Keratinocyte (primary cell): ENCODE measurements around the gene IFT22. TPM values are rescaled to one million over a fixed set of nuclear protein-coding genes. Genes with fewer than 3 reads are reported as not detected.

ENCODE experiments used
- DNase-seq: peaks from one replicate; pipeline ENCODE4 v3.0.0-alpha.2; 2011; ENCODE audit warnings: low read depth, missing footprints, low spot score
- FAIRE-seq: peaks from 2 replicates; lab custom pipeline; 2011; peaks lifted over from hg19 to GRCh38; lab: Jason Lieb, UNC
- H2AFZ ChIP-seq: 2 replicates; pipeline ENCODE4 v1.6.0; 2012; ENCODE audit warnings: low read length, control low read depth, inconsistent platforms; ENCODE audit not compliant: control insufficient read depth
- H3K27ac ChIP-seq: 2 replicates; pipeline ENCODE4 v1.5.1; 2011; ENCODE audit warnings: low read length; ENCODE audit not compliant: control insufficient read depth, insufficient read depth
- H3K27me3 ChIP-seq: 3 replicates; pipeline ENCODE4 v1.6.0; 2011; ENCODE audit warnings: low read length; ENCODE audit not compliant: control insufficient read depth, insufficient read depth; ENCODE audit errors: extremely low read depth
- H3K36me3 ChIP-seq, 2 experiments: 2 replicates in 1 of 2; 3 replicates in 1 of 2; pipeline ENCODE4 v1.5.1; 2011; ENCODE audit warnings: low read length in 2 of 2, mild to moderate bottlenecking in 1 of 2; ENCODE audit not compliant: control insufficient read depth in 2 of 2, insufficient read depth in 2 of 2; ENCODE audit errors: extremely low read depth in 1 of 2
- H3K4me1 ChIP-seq: 3 replicates; pipeline ENCODE4 v1.5.1; 2011; ENCODE audit warnings: low read length; ENCODE audit not compliant: control insufficient read depth, insufficient read depth; ENCODE audit errors: extremely low read depth
- H3K4me2 ChIP-seq: 3 replicates; pipeline ENCODE4 v1.6.0; 2011; ENCODE audit warnings: low read depth, low read length; ENCODE audit not compliant: control insufficient read depth, insufficient read depth; ENCODE audit errors: extremely low read depth
- H3K4me3 ChIP-seq, 3 experiments: fragments of 200-600 bp in 1 of 3; sonication (generic) in 1 of 3; 2 replicates in 2 of 3; 3 replicates in 1 of 3; pipeline ENCODE4 v1.5.1; 2011 to 2016; ENCODE audit warnings: low read length in 3 of 3, mild to moderate bottlenecking in 3 of 3, control low read depth in 2 of 3, inconsistent platforms in 1 of 3, low read depth in 1 of 3, mixed read lengths in 1 of 3, mixed run types in 1 of 3, moderate library complexity in 1 of 3; ENCODE audit not compliant: control insufficient read depth in 2 of 3, insufficient read depth in 2 of 3; ENCODE audit errors: extremely low read depth in 1 of 3
- H3K79me2 ChIP-seq: 2 replicates; pipeline ENCODE4 v1.6.0; 2012; ENCODE audit warnings: low read length; ENCODE audit not compliant: control insufficient read depth, insufficient read depth
- H3K9ac ChIP-seq: 3 replicates; pipeline ENCODE4 v1.6.0; 2011; ENCODE audit warnings: low read length; ENCODE audit not compliant: control insufficient read depth, insufficient read depth; ENCODE audit errors: extremely low read depth
- H3K9me1 ChIP-seq: 3 replicates; pipeline ENCODE4 v1.6.0; 2011; ENCODE audit warnings: low read length; ENCODE audit not compliant: control insufficient read depth, insufficient read depth; ENCODE audit errors: extremely low read depth
- H3K9me3 ChIP-seq: 2 replicates; pipeline ENCODE4 v1.5.1; 2012; ENCODE audit warnings: low read depth, low read length; ENCODE audit not compliant: control insufficient read depth
- H4K20me1 ChIP-seq: 3 replicates; pipeline ENCODE4 v1.6.0; 2011; ENCODE audit warnings: low read length; ENCODE audit not compliant: control insufficient read depth, insufficient read depth; ENCODE audit errors: extremely low read depth
- EZH2 ChIP-seq: IDR thresholded peaks from one replicate; pipeline ENCODE4 v1.6.1; 2012; ENCODE audit warnings: inconsistent platforms, mild to moderate bottlenecking, low read length, moderate library complexity
- dilution Hi-C: fragments of 300-500 bp; cut with MboI; formaldehyde crosslinking; loops from one replicate; pipeline ENCODE4 v1.7.0; 2020; ENCODE audit warnings: low sequenced_read_pairs; ENCODE audit not compliant: extremely low pct_ligation_motif_present
- polyA plus RNA-seq, 5 experiments: library from polyadenylated mRNA; depleted of rRNA in 3 of 5; stranded (reverse) in 3 of 5; stranded (forward) in 1 of 5; unstranded in 1 of 5; fragments of >200 nt; gene quantifications; 1 replicate in 1 of 5; 2 replicates in 3 of 5; 3 replicates in 1 of 5; pipeline versions ENCODE4 v1.2.1 to v1.2.3, GENCODE V29; 2011 to 2012; ENCODE audit warnings: missing spikeins in 2 of 5, low read depth in 1 of 5, low replicate concordance in 1 of 5
- TF ChIP-seq, protein P1 (sequence below), 3 experiments: IDR thresholded peaks in 1 of 3; conservative IDR thresholded peaks in 1 of 3; optimal IDR thresholded peaks in 1 of 3; 2 replicates in 2 of 3; 3 replicates in 1 of 3; pipeline versions ENCODE3 to v1.5.1; 2011; ENCODE audit warnings: low read length in 3 of 3, mild to moderate bottlenecking in 3 of 3, moderate library complexity in 2 of 3, control low read depth in 1 of 3, inconsistent platforms in 1 of 3; ENCODE audit not compliant: insufficient read depth in 2 of 3; ENCODE audit errors: extremely low read depth in 1 of 3

IFT22 gene
- polyA plus RNA-seq, 1 donor (not counting 4 experiments of a cell fraction or from before 2014, with no cell fraction given): 29.4 TPM

- Histone ChIP-seq H2AFZ (no peak overlapping the region), H3K79me2 (no peaks in the 10 kb centered on the region), H3K4me1 (no peaks in the 10 kb centered on the region), H3K9ac (no peak overlapping the region), H3K9me1 (no peaks in the 10 kb centered on the region), H3K4me2 (peak overlapping the region; percentile 70), H3K9me3 (no peaks in the 10 kb centered on the region), H3K4me3 (peak overlapping the region in 1 of 3 experiments; percentile 35), H3K27ac (no peak overlapping the region), H4K20me1 (no peaks in the 10 kb centered on the region), H3K27me3 (peaks cover 19% of the 10 kb centered on the region), H3K36me3 (no peaks in the 10 kb centered on the region)
- FAIRE-seq (no peak), DNase-seq (no peak)
- TF ChIP-seq EZH2: no peak
- TF ChIP-seq, protein P1, sequence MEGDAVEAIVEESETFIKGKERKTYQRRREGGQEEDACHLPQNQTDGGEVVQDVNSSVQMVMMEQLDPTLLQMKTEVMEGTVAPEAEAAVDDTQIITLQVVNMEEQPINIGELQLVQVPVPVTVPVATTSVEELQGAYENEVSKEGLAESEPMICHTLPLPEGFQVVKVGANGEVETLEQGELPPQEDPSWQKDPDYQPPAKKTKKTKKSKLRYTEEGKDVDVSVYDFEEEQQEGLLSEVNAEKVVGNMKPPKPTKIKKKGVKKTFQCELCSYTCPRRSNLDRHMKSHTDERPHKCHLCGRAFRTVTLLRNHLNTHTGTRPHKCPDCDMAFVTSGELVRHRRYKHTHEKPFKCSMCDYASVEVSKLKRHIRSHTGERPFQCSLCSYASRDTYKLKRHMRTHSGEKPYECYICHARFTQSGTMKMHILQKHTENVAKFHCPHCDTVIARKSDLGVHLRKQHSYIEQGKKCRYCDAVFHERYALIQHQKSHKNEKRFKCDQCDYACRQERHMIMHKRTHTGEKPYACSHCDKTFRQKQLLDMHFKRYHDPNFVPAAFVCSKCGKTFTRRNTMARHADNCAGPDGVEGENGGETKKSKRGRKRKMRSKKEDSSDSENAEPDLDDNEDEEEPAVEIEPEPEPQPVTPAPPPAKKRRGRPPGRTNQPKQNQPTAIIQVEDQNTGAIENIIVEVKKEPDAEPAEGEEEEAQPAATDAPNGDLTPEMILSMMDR (optimal IDR thresholded peaks at IDR 0.05 in 1 of 3, IDR thresholded peaks at IDR 0.05 in 1 of 3, conservative IDR thresholded peaks at IDR 0.05 in 1 of 3; ENCODE audit: extremely low read depth in 1 of 3, insufficient read depth in 2 of 3, low read length in 3 of 3): no peak
- dilution Hi-C loops: no loop called here
These were observed 41.7 kb upstream of the IFT22 start for GRCh38 chr7:101363196-101363733.

DNA sequence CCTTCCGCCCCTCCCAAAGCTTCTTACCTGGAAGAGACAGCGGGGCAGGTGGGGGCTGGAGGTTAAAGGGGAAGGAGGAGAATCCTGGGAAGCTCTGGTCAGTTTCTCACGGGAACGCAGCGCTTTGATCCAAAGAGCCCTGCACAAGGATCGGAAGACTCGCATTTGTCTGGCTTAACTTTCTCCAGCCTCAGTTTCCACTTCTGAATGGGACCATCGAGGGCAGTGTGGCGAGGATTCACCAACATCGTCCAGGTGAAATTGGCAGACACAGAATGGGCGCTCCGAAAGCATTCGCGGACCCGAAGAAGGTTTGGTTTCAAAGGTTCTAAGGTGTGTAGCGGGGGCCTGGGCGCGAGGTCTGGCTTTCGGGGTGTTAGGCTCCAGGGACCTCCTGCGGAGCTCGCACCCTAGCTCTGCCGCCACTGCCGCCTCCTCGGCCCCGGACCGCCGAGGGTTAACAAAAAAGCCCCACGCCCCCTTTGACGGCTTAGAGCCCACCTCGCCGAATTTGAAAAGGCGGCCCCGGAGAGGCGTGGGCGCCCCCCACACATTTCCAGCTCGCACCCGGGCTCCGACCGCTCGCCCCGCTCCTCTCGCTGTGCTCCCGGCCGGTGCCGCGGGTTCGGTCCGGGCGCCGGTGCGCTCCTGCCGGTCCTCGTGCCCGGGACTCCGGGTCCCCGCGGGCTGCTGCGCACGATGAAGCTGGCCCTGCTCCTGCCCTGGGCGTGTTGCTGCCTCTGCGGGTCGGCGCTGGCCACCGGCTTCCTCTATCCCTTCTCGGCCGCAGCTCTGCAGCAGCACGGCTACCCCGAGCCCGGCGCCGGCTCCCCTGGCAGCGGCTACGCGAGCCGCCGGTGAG lies 41.0 kb upstream of the IFT22 start, which contains the start of gene COL26A1:
TSS of gene COL26A1 (plus strand) at position 542 of the 862 bp plus-strand sequence. CDS start at position 700, 158 bp downstream.
- Histone ChIP-seq H3K4me1 (no peaks in the 10 kb centered on the region), H3K9me3 (no peaks in the 10 kb centered on the region), H4K20me1 (no peaks in the 10 kb centered on the region), H3K27me3 (peaks cover 19% of the 10 kb centered on the region), H3K27ac (no peak within 1 kb of the TSS), H3K4me3 (peak within 1 kb of the TSS; percentile 27 to 40 (median 35)), H3K9me1 (no peaks in the 10 kb centered on the region), H3K4me2 (peak within 1 kb of the TSS; percentile 70), H3K9ac (no peak within 1 kb of the TSS), H3K79me2 (no peaks in the 10 kb centered on the region), H2AFZ (peak within 1 kb of the TSS; percentile 60), H3K36me3 (no peaks in the 10 kb centered on the region)
- DNase-seq: no peak
- no peak for FAIRE-seq
- dilution Hi-C loops: no loop called here
- TF ChIP-seq EZH2: peak; percentile 57
- TF ChIP-seq, protein P1 (optimal IDR thresholded peaks at IDR 0.05 in 1 of 3, IDR thresholded peaks at IDR 0.05 in 1 of 3, conservative IDR thresholded peaks at IDR 0.05 in 1 of 3; ENCODE audit: extremely low read depth in 1 of 3, insufficient read depth in 2 of 3, low read length in 3 of 3): no peak
